Neutrophil (primary cell): Measurements from ENCODE around the gene ZNF492.

Experiments
- H3K27ac ChIP-seq: fragments of 200-600 bp; sonication (generic); 2 replicates; pipeline ENCODE4 v1.5.1; 2016; ENCODE audit warnings: mild to moderate bottlenecking, moderate library complexity
- H3K27me3 ChIP-seq: fragments of 200-600 bp; sonication (generic); 2 replicates; pipeline ENCODE4 v1.6.0; 2016; ENCODE audit warnings: mild to moderate bottlenecking
- H3K36me3 ChIP-seq: fragments of 200-600 bp; sonication (generic); 2 replicates; pipeline ENCODE4 v1.5.1; 2017
- H3K4me1 ChIP-seq, 2 experiments: fragments of 200-600 bp in 1 of 2; sonication (generic) in 1 of 2; 1 replicate in 1 of 2; 2 replicates in 1 of 2; pipeline versions ENCODE4 v1.5.1 to v1.6.1; 2013 to 2016; ENCODE audit warnings: low read depth in 1 of 2, low read length in 1 of 2, mild to moderate bottlenecking in 1 of 2, moderate library complexity in 1 of 2; ENCODE audit not compliant: control insufficient read depth in 1 of 2, insufficient read depth in 1 of 2
- H3K4me3 ChIP-seq, 2 experiments: fragments of 200-600 bp in 1 of 2; sonication (generic) in 1 of 2; 1 replicate in 1 of 2; 2 replicates in 1 of 2; pipeline ENCODE4 v1.5.1; 2013 to 2016; ENCODE audit warnings: low read depth in 1 of 2, low read length in 1 of 2, mild to moderate bottlenecking in 1 of 2, moderate library complexity in 1 of 2
- H3K9me3 ChIP-seq: fragments of 200-600 bp; sonication (generic); 2 replicates; pipeline ENCODE4 v1.5.1; 2016
- TF ChIP-seq, protein P1 (sequence below): fragments of 200-600 bp; sonication (generic); IDR thresholded peaks from 2 replicates; pipeline ENCODE4 v1.5.1; 2016; ENCODE audit warnings: antibody characterized with exemption

The ZNF492 gene

GRCh38 chr19:22620401-22620800 lies 13.7 kb upstream of the ZNF492 start:
- H3K27ac ChIP-seq: no peak overlapping the region
- no peaks in the 10 kb centered on the region for H3K4me1 ChIP-seq
- H3K4me3 ChIP-seq: no peak overlapping the region
- TF ChIP-seq, protein P1, sequence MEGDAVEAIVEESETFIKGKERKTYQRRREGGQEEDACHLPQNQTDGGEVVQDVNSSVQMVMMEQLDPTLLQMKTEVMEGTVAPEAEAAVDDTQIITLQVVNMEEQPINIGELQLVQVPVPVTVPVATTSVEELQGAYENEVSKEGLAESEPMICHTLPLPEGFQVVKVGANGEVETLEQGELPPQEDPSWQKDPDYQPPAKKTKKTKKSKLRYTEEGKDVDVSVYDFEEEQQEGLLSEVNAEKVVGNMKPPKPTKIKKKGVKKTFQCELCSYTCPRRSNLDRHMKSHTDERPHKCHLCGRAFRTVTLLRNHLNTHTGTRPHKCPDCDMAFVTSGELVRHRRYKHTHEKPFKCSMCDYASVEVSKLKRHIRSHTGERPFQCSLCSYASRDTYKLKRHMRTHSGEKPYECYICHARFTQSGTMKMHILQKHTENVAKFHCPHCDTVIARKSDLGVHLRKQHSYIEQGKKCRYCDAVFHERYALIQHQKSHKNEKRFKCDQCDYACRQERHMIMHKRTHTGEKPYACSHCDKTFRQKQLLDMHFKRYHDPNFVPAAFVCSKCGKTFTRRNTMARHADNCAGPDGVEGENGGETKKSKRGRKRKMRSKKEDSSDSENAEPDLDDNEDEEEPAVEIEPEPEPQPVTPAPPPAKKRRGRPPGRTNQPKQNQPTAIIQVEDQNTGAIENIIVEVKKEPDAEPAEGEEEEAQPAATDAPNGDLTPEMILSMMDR: no peak
- H3K36me3 ChIP-seq: no peaks in the 10 kb centered on the region
- H3K27me3 ChIP-seq: peaks cover 24% of the 10 kb centered on the region
- H3K9me3 ChIP-seq: peaks cover under 1% of the 10 kb centered on the region

DNA sequence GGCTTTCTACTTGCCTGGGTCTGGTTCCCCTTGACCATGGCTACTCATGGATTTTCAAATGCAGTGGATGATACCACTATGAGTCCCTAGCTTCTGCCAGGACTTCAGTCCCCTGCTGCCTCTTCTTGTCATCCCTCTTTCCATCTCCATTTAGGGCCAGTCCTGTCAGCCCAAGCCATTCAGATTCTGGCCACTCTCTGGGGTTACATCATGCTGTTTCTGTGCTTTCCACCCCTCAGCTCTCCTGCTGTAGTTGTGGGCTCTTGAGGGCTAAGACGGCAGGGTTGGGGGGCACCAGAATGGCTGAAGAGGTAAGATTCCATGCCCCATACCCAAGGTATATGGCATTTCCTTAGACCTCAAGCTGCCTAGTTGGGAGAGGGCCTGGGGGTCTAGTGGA lies 13.2 kb upstream of the ZNF492 start:
- H3K36me3 ChIP-seq: no peaks in the 10 kb centered on the region
- no peaks in the 10 kb centered on the region for H3K9me3 ChIP-seq
- H3K4me1 ChIP-seq: no peaks in the 10 kb centered on the region
- peaks cover 24% of the 10 kb centered on the region for H3K27me3 ChIP-seq
- H3K27ac ChIP-seq: no peak overlapping the region
- no peak overlapping the region for H3K4me3 ChIP-seq
- TF ChIP-seq, protein P1: no peak

DNA sequence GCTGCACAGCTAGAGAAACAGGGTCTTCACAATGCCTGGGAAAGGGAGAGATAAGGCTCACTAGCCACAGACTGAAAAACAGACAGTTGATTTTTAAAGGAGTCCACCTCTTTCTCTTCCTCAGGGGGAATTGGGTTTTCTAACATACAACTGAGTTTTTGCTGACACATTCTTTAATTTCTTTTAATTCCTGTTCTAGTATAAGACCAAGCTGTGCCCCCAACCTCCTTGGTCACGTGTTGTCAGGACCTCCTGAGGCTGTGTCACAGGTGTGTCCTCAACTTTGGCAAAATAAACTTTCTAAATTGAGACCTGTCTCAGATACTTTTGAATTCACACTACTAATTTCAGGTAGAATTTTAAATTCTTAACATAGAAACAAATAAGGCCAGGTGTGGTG lies 12.1 kb upstream of the ZNF492 start:
- Histone ChIP-seq H3K27ac (no peak overlapping the region), H3K27me3 (peaks cover 24% of the 10 kb centered on the region), H3K36me3 (no peaks in the 10 kb centered on the region), H3K9me3 (no peaks in the 10 kb centered on the region), H3K4me1 (no peaks in the 10 kb centered on the region), H3K4me3 (no peak overlapping the region)
- TF ChIP-seq, protein P1: no peak

DNA sequence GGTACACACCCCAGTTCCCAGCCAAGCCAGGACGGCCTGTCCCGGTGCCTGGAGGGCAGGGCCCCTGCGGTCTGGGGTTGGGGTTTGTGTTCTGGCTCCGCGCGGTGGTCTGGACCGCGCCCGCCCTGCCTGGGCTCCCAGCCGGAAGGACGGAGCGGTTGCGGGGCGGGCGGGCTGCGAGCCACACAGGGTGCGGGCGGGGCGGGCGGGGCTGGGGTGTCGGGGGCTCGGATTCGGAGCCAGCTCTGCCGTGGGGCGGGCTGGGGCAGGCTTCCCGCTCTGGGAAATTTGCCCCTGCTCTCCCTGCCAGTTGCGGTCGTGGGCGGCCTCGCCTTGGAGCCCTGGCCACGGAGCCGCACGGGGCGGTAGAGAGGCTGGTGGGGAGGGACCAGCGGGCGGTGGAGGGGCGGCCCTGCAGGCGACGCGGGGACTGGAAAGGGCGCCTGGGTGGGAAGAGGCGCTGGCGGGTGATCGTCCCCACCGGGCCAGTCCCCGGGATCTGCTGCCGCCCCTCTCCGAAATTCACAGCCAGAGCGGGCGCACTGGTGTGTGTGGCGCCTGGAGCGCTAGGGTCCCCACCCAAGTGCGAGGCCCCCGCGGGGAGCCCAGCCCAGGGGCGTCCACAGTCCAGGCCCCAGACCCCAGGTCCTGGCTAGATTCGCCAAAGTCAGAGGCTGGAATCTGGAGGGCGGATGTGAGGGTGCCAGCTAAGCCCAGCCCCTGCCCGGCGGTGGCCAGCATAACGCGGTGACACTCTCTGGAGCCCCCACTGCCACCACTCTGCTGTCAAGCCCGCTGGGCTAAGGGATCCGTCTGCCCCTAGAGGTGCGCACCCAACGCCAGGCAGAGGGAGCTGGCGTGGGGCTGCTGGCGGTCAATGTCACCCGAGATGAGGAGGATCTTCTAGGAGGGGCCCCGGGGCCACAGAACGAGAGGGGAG lies 11.0 kb upstream of the ZNF492 start:
- TF ChIP-seq, protein P1: no peak
- Histone ChIP-seq H3K4me1 (no peaks in the 10 kb centered on the region), H3K27me3 (peaks cover 24% of the 10 kb centered on the region), H3K9me3 (no peaks in the 10 kb centered on the region), H3K27ac (no peak overlapping the region), H3K36me3 (no peaks in the 10 kb centered on the region), H3K4me3 (no peak overlapping the region)

DNA sequence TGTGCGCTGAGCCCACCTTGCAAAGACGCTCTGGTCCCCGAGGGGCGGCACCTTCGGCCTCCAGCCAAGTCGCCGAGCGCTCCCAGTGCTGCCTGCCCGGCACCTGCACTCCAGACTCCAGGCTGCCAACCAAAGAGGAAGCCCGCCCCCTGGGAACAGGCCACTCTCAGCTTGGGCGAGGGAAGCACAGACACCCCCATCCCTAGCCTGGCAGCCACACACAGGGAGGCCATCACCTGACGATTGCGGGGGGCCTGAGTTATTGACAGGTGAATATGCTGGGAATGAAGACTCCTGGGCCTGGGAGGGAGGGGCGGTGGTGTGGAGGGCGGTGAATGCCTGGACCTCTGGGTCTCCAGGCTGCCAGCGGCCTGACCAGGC lies 10.3 kb upstream of the ZNF492 start:
- TF ChIP-seq, protein P1: no peak
- Histone ChIP-seq H3K4me1 (no peaks in the 10 kb centered on the region), H3K36me3 (no peaks in the 10 kb centered on the region), H3K27ac (no peak overlapping the region), H3K27me3 (peaks cover 24% of the 10 kb centered on the region), H3K4me3 (no peak overlapping the region), H3K9me3 (no peaks in the 10 kb centered on the region)
